ENCODE data around the gene RFX7.

DNA sequence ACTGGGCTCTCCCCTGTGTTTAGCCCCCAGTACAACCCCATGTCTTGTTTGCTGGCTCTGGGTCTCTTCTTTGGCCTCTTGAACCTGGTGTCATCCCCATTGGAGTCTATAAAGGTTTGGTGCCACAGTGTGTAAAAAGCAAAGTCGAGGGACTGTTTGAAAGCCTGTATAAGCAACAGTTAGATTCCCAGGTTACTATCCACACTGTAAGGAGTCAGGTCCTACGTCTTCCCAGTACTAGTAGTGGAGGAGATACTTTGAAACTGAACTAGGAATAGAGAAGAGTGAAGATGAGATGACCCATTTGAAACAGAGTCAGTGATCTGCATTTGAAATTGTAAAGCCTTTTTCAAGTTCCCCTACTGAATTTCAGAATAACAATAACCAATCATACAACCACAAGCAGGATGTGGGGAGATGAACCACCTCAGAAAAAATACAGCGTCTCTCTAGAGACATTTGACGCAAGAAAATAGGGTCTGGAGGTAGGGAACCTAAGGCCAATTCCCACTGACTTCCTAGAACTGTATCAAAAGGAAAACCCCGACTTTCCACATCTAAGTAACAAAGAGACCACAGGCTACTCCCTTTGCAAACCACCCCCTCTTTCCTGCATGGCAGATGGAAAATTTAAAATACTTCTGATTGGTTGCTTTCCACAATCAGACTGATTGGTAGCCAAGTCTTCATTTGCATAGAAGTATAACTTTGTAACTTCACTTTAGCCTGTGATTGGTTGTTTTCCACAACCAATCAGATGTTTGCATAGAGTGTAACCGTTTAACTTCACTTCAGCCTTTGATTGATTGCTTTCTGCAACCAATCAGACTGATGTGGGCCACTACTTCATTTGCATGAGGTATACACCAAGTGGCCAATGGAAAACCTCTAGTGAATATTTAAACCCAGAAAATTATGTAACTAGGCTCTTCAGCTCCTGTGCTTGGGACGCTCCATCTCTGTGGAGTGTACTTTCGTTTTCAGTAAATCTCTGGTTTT lies 200.4 kb downstream of the RFX7 start:
- TF ChIP-seq CTCF (IDR thresholded peaks at IDR 0.05 in 2 of 3, conservative IDR thresholded peaks at IDR 0.05 in 1 of 3; ENCODE audit: borderline replicate concordance in 1 of 3, insufficient read depth in 1 of 3, low read depth in 2 of 3, low read length in 2 of 3) = no peak
- TF ChIP-seq ZFX (IDR thresholded peaks at IDR 0.05) = no peak
- no peak for TF ChIP-seq SRF (IDR thresholded peaks at IDR 0.05; ENCODE audit: low read depth)
